Central memory CD8-positive, alpha-beta T cell (primary cell): Measurements from ENCODE around the gene EEFSEC.
A peak's percentile ranks its signal among the peaks of the same experiment; 100 is the strongest.

Experiments
- ATAC-seq: fragments of 150-1000 bp; cut with Tn5 transposase; replicated peaks from 2 replicates; pipeline ENCODE4 v1.10.0; 2022; ENCODE audit warnings: mild to moderate bottlenecking, moderate FRiP score, moderate number of reproducible peaks; ENCODE audit not compliant: poor library complexity, severe bottlenecking; ENCODE audit errors: extremely low read depth
- DNase-seq, 2 donors: peaks; one replicate each; pipeline ENCODE4 v3.0.0; 2021; ENCODE audit warnings: low spot score in 2 of 2
- H3K27ac Mint-ChIP-seq: one replicate; pipeline ENCODE4 v1.8.0; 2022; ENCODE audit warnings: low read depth, mild to moderate bottlenecking, moderate library complexity, mixed read lengths
- H3K27me3 Mint-ChIP-seq: one replicate; pipeline ENCODE4 v1.8.0; 2022; ENCODE audit warnings: mixed read lengths
- H3K36me3 Mint-ChIP-seq: one replicate; pipeline ENCODE4 v1.8.0; 2022; ENCODE audit warnings: mild to moderate bottlenecking, moderate library complexity, mixed read lengths; ENCODE audit not compliant: insufficient read depth
- H3K4me1 Mint-ChIP-seq: one replicate; pipeline ENCODE4 v1.8.0; 2022; ENCODE audit warnings: mixed read lengths
- H3K4me3 Mint-ChIP-seq: one replicate; pipeline ENCODE4 v1.8.0; 2022; ENCODE audit warnings: mild to moderate bottlenecking, moderate library complexity, mixed read lengths
- H3K9me3 Mint-ChIP-seq: one replicate; pipeline ENCODE4 v1.8.0; 2022; ENCODE audit warnings: mixed read lengths

Gene EEFSEC

GRCh38 chr3:128379367-128380160 lies 226.3 kb downstream of the EEFSEC start:
- Mint-ChIP-seq H3K36me3 (peaks cover 3% of the 10 kb centered on the region), H3K4me1 (peaks cover 12% of the 10 kb centered on the region), H3K4me3 (no peak overlapping the region), H3K27ac (no peak overlapping the region), H3K27me3 (no peaks in the 10 kb centered on the region), H3K9me3 (no peaks in the 10 kb centered on the region)
- no peak for DNase-seq
- ATAC-seq: no peak

GRCh38 chr3:128380295-128380694 lies 227.0 kb downstream of the EEFSEC start:
- Mint-ChIP-seq H3K9me3 (no peaks in the 10 kb centered on the region), H3K27ac (peak overlapping the region; percentile 51), H3K4me3 (no peak overlapping the region), H3K4me1 (peaks cover 12% of the 10 kb centered on the region), H3K27me3 (no peaks in the 10 kb centered on the region), H3K36me3 (peaks cover 3% of the 10 kb centered on the region)
- ATAC-seq: no peak
- DNase-seq: no peak

- Mint-ChIP-seq H3K9me3 (no peaks in the 10 kb centered on the region), H3K27me3 (no peaks in the 10 kb centered on the region), H3K36me3 (peaks cover 3% of the 10 kb centered on the region), H3K4me3 (no peak overlapping the region), H3K27ac (peak overlapping the region; percentile 51), H3K4me1 (peaks cover 12% of the 10 kb centered on the region)
- DNase-seq (no peak), ATAC-seq (no peak)
Measured at GRCh38 chr3:128380719-128381118, 227.4 kb downstream of the EEFSEC start.

GRCh38 chr3:128381609-128382008 lies 228.3 kb downstream of the EEFSEC start:
- H3K4me1 Mint-ChIP-seq: peaks cover 12% of the 10 kb centered on the region
- no peaks in the 10 kb centered on the region for H3K27me3 Mint-ChIP-seq
- H3K27ac Mint-ChIP-seq: peak overlapping the region; percentile 22
- ATAC-seq: no peak
- no peak overlapping the region for H3K4me3 Mint-ChIP-seq
- H3K9me3 Mint-ChIP-seq: no peaks in the 10 kb centered on the region
- peaks cover 4% of the 10 kb centered on the region for H3K36me3 Mint-ChIP-seq
- no peak for DNase-seq

DNA sequence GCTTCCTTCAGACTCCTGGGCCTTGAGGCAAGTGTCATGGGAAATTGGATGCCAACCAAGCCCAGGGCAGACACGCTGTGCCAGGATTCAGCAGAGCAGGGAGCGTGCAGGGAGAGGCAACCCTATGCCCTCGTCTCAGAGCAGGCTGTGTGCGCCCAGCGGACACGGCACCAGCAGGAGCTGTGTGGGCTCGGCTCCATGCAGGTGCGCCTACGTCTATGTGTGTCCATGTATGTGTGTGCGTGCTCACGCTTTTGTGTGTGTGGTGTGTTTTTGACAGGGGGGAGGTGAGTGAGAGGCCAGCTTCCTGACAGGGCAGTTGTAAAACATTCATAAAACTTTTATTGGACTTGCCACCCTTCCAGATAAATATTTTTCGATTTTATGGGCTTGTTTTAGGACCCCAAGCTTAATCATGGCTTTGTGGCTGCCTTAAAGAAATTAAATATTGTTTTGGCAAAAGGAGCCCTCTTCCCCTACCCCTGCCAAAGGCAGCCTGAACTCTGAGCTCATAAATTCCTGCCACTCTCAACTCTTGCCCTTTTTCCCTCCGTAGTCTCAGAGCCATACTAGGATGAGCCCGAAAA lies 229.0 kb downstream of the EEFSEC start:
- Mint-ChIP-seq H3K9me3 (no peaks in the 10 kb centered on the region), H3K27ac (peak overlapping the region; percentile 22), H3K36me3 (peaks cover 4% of the 10 kb centered on the region), H3K4me1 (peaks cover 12% of the 10 kb centered on the region), H3K4me3 (no peak overlapping the region), H3K27me3 (no peaks in the 10 kb centered on the region)
- DNase-seq: no peak
- ATAC-seq: no peak

GRCh38 chr3:128383316-128384235 lies 230.3 kb downstream of the EEFSEC start:
- Mint-ChIP-seq H3K27ac (peak overlapping the region; percentile 16), H3K36me3 (peaks cover 2% of the 10 kb centered on the region), H3K4me3 (no peak overlapping the region), H3K27me3 (no peaks in the 10 kb centered on the region), H3K4me1 (peaks cover 12% of the 10 kb centered on the region), H3K9me3 (no peaks in the 10 kb centered on the region)
- DNase-seq: no peak
- ATAC-seq: no peak

DNA sequence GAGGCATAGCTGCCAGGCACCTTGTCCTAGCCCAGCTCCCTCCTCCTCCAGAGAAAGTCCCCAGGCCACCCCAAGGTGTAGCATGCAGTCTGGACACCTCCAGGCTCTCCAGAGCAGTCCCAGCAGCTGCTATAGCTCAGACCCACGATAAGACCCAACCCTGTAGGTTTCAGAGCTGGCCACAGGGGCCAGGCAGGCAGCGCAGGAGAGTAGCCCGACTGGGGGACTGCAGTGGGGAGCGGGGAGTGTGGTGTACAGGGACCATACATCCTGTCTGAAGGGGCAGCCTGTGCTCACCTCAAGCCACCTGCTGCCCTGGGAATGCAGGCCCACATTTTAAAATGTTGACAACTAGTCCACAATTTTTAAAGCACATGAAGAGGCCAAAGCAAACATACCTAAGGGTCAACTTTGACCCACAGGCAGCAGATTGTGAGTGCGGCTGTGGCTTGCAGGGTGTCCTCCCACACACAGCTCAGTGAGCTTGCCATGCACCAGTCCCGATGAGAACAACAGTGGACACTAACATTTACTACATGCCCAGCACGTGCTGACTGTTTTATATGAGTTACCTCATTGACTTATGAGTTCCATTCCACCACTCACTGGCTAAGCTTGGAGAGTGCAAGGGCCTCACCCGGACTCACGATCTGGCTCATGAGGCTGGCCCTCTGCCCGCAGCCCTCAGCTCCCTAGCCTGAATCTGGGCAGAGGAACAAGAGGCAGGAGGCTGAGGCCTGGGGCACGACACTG lies 232.0 kb downstream of the EEFSEC start:
- H3K4me3 Mint-ChIP-seq: no peak overlapping the region
- no peak for DNase-seq
- peaks cover 2% of the 10 kb centered on the region for H3K36me3 Mint-ChIP-seq
- no peak for ATAC-seq
- H3K27me3 Mint-ChIP-seq: no peaks in the 10 kb centered on the region
- H3K4me1 Mint-ChIP-seq: peaks cover 11% of the 10 kb centered on the region
- no peaks in the 10 kb centered on the region for H3K9me3 Mint-ChIP-seq
- H3K27ac Mint-ChIP-seq: no peak overlapping the region

GRCh38 chr3:128388932-128389331 lies 235.7 kb downstream of the EEFSEC start:
- Mint-ChIP-seq H3K36me3 (peaks cover 2% of the 10 kb centered on the region), H3K27me3 (no peaks in the 10 kb centered on the region), H3K27ac (no peak overlapping the region), H3K4me3 (no peak overlapping the region), H3K9me3 (no peaks in the 10 kb centered on the region), H3K4me1 (peaks cover 14% of the 10 kb centered on the region)
- no peak for ATAC-seq
- DNase-seq: no peak

GRCh38 chr3:128390867-128391266 lies 237.6 kb downstream of the EEFSEC start:
- no peak overlapping the region for H3K27ac Mint-ChIP-seq
- H3K27me3 Mint-ChIP-seq: no peaks in the 10 kb centered on the region
- H3K4me3 Mint-ChIP-seq: no peak overlapping the region
- DNase-seq (no peak), ATAC-seq (no peak)
- peaks cover under 1% of the 10 kb centered on the region for H3K36me3 Mint-ChIP-seq
- peaks cover 22% of the 10 kb centered on the region for H3K4me1 Mint-ChIP-seq
- H3K9me3 Mint-ChIP-seq: no peaks in the 10 kb centered on the region

- H3K27ac Mint-ChIP-seq: no peak overlapping the region
- no peak overlapping the region for H3K4me3 Mint-ChIP-seq
- H3K36me3 Mint-ChIP-seq: no peaks in the 10 kb centered on the region
- H3K9me3 Mint-ChIP-seq: no peaks in the 10 kb centered on the region
- no peaks in the 10 kb centered on the region for H3K27me3 Mint-ChIP-seq
- ATAC-seq (no peak), DNase-seq (no peak)
- H3K4me1 Mint-ChIP-seq: peaks cover 22% of the 10 kb centered on the region
Measured at GRCh38 chr3:128392021-128392420, 238.7 kb downstream of the EEFSEC start.

DNA sequence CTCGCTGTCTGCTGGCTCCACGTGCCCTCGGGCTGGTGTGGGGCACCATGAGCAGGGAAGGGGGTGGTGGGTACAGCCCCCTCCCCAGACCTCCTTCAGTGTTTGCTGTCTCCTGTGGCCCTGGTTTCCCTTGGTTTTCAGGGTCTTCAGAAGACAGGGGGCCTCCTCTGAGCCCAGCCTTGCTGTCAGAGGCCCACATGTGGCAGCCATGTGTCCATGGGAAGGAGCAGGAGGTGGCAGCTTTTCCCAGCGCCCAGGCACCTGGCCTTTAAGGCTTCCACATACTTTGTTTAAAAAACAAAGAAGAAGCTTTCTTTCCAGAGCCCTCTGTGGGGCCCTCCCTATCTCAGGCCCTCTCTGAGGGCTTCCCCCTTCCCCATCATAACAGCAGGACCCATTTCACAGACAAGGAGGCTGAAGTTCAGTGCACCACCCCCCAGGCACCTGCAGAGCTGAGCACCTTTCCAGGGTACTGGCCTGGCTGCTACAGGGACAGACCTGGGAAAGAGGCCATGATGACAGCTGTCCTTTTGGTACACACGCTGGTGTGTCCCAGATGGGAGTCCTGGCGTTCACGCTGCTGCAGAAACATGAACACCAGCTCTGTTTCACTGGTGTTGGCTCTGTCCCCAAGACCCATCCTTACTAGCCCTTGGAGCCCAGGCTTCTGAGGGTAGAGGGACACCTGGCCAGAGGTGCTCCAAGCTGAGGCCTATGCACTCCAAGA lies 239.7 kb downstream of the EEFSEC start:
- no peak overlapping the region for H3K4me3 Mint-ChIP-seq
- H3K27me3 Mint-ChIP-seq: no peaks in the 10 kb centered on the region
- no peak overlapping the region for H3K27ac Mint-ChIP-seq
- peaks cover 22% of the 10 kb centered on the region for H3K4me1 Mint-ChIP-seq
- no peaks in the 10 kb centered on the region for H3K9me3 Mint-ChIP-seq
- DNase-seq (no peak), ATAC-seq (no peak)
- H3K36me3 Mint-ChIP-seq: no peaks in the 10 kb centered on the region
